ENCODE data around the gene ADAMTSL1.

DNA sequence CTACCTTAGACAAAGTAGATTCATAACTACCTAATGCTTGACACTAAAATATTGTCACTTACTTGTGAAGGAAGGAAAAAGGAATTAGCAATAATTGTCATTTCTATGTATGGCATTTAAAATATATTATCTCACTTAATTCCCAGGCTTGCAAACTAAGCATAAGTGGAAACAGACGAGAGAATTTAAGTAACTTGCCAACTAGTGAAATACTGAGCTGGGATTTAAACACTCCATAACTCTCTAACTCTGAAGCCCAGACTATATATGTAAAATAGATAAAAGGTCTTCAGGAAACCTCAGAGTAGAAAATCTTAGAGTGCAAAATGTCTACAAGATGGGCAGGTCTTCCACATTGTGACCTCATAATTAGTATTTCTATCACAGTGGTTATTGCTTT lies 301.3 kb downstream of the ADAMTSL1 start:
- TF ChIP-seq, protein P1, sequence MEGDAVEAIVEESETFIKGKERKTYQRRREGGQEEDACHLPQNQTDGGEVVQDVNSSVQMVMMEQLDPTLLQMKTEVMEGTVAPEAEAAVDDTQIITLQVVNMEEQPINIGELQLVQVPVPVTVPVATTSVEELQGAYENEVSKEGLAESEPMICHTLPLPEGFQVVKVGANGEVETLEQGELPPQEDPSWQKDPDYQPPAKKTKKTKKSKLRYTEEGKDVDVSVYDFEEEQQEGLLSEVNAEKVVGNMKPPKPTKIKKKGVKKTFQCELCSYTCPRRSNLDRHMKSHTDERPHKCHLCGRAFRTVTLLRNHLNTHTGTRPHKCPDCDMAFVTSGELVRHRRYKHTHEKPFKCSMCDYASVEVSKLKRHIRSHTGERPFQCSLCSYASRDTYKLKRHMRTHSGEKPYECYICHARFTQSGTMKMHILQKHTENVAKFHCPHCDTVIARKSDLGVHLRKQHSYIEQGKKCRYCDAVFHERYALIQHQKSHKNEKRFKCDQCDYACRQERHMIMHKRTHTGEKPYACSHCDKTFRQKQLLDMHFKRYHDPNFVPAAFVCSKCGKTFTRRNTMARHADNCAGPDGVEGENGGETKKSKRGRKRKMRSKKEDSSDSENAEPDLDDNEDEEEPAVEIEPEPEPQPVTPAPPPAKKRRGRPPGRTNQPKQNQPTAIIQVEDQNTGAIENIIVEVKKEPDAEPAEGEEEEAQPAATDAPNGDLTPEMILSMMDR (IDR thresholded peaks at IDR 0.05; ENCODE audit: control extremely low read depth in 1 of 3, insufficient read depth in 1 of 3, low read depth in 1 of 3, low read length in 3 of 3) = no peak
- no peak for TF ChIP-seq POLR2A (IDR thresholded peaks at IDR 0.05; ENCODE audit: control extremely low read depth in 1 of 2, low read depth in 2 of 2, low read length in 2 of 2)
- no peak for TF ChIP-seq YY1 (IDR thresholded peaks at IDR 0.05; ENCODE audit: low read depth, low read length)
- TF ChIP-seq SP1 (IDR thresholded peaks at IDR 0.05; ENCODE audit: low read depth, low read length) = no peak
- no peak for TF ChIP-seq PHF8 (conservative IDR thresholded peaks at IDR 0.05; ENCODE audit: low read depth, low read length)
- TF ChIP-seq POLR2AphosphoS5 (IDR thresholded peaks at IDR 0.05; ENCODE audit: low read depth, low read length) = no peak

All from H1 (cell line).